Lower leg skin (tissue), 4 donors: Measurements from ENCODE around the gene ZNF316. TPM values are rescaled to one million over a fixed set of nuclear protein-coding genes. Genes with fewer than 3 reads are reported as not detected.

Experiments
- DNase-seq, 2 donors: peaks; one replicate each; pipeline ENCODE4 v3.0.0-alpha.2; 2019; ENCODE audit warnings: low spot score in 2 of 2
- H3K4me3 ChIP-seq: fragments of 200-600 bp; sonication (generic); 2 replicates; pipeline ENCODE4 v1.5.1; 2017; ENCODE audit warnings: mild to moderate bottlenecking, low read depth; ENCODE audit not compliant: poor library complexity, severe bottlenecking
- CTCF ChIP-seq, 3 donors: fragments of 450-650 bp; IDR thresholded peaks; one replicate each; pipeline ENCODE4 v1.5.1; 2016; ENCODE audit warnings: antibody characterized with exemption in 3 of 3, mild to moderate bottlenecking in 3 of 3, moderate library complexity in 2 of 3
- POLR2A ChIP-seq, 2 donors: fragments of 450-650 bp; IDR thresholded peaks; one replicate each; pipeline ENCODE4 v1.6.1; 2016 to 2017; ENCODE audit warnings: antibody characterized with exemption in 2 of 2, mild to moderate bottlenecking in 1 of 2, moderate library complexity in 1 of 2
- WGBS, 2 donors: methylation state at CpG; one replicate each; pipeline ENCODE4 v1.1.5; 2018; 5-methylcytosine and 5-hydroxymethylcytosine counted together
- intact Hi-C: fragments of 100-400 bp; cut with DNase I; formaldehyde crosslinking; loops from one replicate; pipeline ENCODE4 v1.15.0; 2023; ENCODE audit warnings: low total_unique reads
- total RNA-seq, 4 donors: library from RNA; depleted of rRNA; stranded (reverse); fragments of >200 nt; gene quantifications; one replicate each; pipeline ENCODE4 v1.1.0, GENCODE V29; 2016

ZNF316 gene
- total RNA-seq, 4 donors from 2014 or later: 30.6 to 63.6 (median 35.6) TPM

DNA sequence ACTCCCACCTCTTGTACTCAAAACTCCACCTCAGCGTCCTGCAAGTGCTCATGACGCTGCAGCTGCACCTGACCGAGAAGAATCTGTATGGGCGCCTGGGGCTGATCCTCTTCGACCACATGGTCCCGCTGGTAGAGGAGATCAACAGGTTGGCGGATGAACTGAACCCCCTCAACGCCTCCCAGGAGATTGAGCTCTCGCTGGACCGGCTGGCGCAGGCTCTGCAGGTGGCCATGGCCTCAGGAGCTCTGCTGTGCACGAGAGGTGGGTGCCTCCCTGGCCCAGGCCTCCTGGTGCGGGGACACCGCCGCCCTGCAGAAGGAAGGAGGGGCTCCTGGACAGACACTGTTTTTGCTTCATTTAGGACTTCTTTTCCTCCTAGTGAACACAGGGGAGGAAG is 37.0 kb upstream of the ZNF316 start:
- no peak for DNase-seq
- intact Hi-C loops: no loop called here
- H3K4me3 ChIP-seq: no peak overlapping the region
- TF ChIP-seq POLR2A (IDR thresholded peaks at IDR 0.05): no peak
- no peak for TF ChIP-seq CTCF (IDR thresholded peaks at IDR 0.05)
- 91 to 93% methylated on average over 13 to 15 of the region's 15 CpGs for WGBS, 2 donors

GRCh38 chr7:6604458-6604857 is 32.7 kb upstream of the ZNF316 start:
- TF ChIP-seq CTCF (IDR thresholded peaks at IDR 0.05): no peak
- no peak for TF ChIP-seq POLR2A (IDR thresholded peaks at IDR 0.05)
- WGBS, 2 donors: 85 to 90% methylated on average over 10 of the region's 10 CpGs
- no peak for DNase-seq
- intact Hi-C loops: no loop called here
- no peak overlapping the region for H3K4me3 ChIP-seq

DNA sequence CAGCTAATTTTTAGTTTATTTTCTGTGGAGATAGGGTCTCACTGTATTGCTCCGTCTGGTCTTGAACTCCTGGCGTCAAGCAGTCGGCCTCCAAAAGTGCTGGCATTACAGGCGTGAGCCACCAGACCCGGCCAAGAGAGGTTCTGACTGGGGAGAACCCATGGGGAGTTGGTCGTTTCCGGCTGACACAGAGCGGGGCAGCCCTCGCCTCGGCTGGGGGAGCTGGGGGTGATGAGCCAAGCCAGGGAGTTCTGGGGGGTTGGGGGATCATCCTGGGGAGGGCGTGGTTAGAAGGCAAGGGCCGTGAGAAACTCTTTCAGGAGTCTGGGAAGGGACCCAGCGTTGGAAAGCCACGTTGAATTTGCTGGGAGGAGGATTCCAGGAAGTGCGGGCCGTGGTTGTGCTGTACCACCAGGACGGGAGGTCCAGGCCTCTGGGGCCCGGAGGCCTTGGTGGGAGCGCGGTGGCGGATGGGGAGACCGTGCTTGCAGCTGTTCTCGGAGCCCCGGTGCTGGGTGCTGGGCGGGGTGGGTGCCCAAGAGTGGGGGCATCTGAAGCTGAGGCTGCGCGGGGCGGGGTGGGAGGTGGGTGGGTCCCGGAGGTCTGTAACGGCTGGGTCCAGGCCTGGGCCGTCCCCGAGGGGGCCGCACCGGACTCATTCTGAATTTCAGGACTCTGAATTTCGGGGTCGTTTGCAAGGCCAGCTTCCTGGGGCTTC is 30.1 kb upstream of the ZNF316 start:
- no peak for DNase-seq
- TF ChIP-seq POLR2A (IDR thresholded peaks at IDR 0.05) (no peak), CTCF (IDR thresholded peaks at IDR 0.05) (no peak)
- H3K4me3 ChIP-seq: no peak overlapping the region
- intact Hi-C loops: no loop called here
- WGBS, 2 donors: 89 to 91% methylated on average over 23 to 36 of the region's 36 CpGs

- no peak for DNase-seq
- 91 to 92% methylated on average over 28 to 38 of the region's 38 CpGs for WGBS, 2 donors
- intact Hi-C loops: no loop called here
- TF ChIP-seq POLR2A (IDR thresholded peaks at IDR 0.05) (no peak), CTCF (IDR thresholded peaks at IDR 0.05) (no peak)
- no peak overlapping the region for H3K4me3 ChIP-seq
Measured at GRCh38 chr7:6607651-6608051, 29.5 kb upstream of the ZNF316 start.

DNA sequence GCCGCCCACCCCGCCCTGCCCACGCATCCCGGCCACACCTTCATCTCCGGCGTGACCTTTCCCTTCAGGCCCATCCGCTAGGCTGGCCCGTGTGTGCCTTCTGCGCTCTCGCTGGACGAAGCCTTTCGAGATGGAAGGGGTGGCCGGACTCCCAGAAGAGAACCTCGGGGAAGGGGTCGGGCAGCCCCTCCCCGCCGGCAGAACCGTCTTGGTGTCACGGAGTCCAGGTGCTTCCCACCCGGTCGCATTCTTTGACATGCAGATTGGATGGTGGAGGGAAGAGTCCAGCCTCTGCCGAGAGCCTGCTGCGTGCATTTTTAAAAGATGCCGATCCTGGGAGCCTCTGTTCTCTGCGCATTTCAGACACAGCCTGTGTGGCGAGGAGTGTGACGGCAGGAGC is 29.0 kb upstream of the ZNF316 start:
- WGBS, 2 donors: 89 to 93% methylated on average over 27 of the region's 27 CpGs
- TF ChIP-seq CTCF (IDR thresholded peaks at IDR 0.05): no peak
- DNase-seq: no peak
- no peak overlapping the region for H3K4me3 ChIP-seq
- intact Hi-C loops: no loop called here

- DNase-seq: no peak
- intact Hi-C loops: no loop called here
- WGBS, 2 donors: 94 to 98% methylated on average over 12 of the region's 12 CpGs
- H3K4me3 ChIP-seq: no peak overlapping the region
- TF ChIP-seq CTCF (IDR thresholded peaks at IDR 0.05) (no peak), POLR2A (IDR thresholded peaks at IDR 0.05) (no peak)
Measured at GRCh38 chr7:6608794-6609193, 28.3 kb upstream of the ZNF316 start.
